Measurements from ENCODE around the gene TSHB.
"Not testable (repeated sequence)": the region's sequence is repeated elsewhere in the genome, so short reads cannot be mapped to it uniquely, and the experiment has no call there.

DNA sequence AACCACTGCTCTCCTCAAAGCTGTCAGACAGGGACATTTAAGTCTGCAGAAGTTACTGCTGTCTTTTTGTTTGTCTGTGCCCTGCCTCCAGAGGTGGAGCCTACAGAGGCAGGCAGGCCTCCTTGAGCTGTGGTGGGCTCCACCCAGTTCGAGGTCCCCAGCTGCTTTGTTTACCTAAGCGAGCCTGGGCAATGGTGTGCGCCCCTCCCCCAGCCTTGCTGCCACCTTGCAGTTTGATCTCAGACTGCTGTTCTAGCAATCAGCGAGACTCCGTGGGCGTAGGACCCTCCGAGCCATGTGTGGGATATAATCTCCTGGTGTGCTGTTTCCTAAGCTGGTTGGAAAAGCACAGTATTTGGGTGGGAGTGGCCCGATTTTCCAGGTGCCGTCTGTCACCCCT, 10.1 kb upstream of the TSHB start:
- TF ChIP-seq, protein P1, sequence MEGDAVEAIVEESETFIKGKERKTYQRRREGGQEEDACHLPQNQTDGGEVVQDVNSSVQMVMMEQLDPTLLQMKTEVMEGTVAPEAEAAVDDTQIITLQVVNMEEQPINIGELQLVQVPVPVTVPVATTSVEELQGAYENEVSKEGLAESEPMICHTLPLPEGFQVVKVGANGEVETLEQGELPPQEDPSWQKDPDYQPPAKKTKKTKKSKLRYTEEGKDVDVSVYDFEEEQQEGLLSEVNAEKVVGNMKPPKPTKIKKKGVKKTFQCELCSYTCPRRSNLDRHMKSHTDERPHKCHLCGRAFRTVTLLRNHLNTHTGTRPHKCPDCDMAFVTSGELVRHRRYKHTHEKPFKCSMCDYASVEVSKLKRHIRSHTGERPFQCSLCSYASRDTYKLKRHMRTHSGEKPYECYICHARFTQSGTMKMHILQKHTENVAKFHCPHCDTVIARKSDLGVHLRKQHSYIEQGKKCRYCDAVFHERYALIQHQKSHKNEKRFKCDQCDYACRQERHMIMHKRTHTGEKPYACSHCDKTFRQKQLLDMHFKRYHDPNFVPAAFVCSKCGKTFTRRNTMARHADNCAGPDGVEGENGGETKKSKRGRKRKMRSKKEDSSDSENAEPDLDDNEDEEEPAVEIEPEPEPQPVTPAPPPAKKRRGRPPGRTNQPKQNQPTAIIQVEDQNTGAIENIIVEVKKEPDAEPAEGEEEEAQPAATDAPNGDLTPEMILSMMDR (IDR thresholded peaks at IDR 0.05 in 2 of 3, conservative IDR thresholded peaks at IDR 0.05 in 1 of 3; ENCODE audit: borderline replicate concordance in 1 of 3, insufficient read depth in 1 of 3, low read depth in 2 of 3, low read length in 2 of 3) = not testable (repeated sequence)
- not testable (repeated sequence) for TF ChIP-seq ZFX (IDR thresholded peaks at IDR 0.05); ZNF274 (IDR thresholded peaks at IDR 0.05; ENCODE audit: low read depth, low read length); RAD21 (IDR thresholded peaks at IDR 0.05; ENCODE audit: low read depth); POLR2A (IDR thresholded peaks at IDR 0.05; ENCODE audit: borderline replicate concordance, extremely low read depth, insufficient read depth, insufficient read length)

All from HCT116 (cell line).